Glomerular endothelial cell (primary cell): Measurements from ENCODE around the gene CNOT6L. TPM values are rescaled to one million over a fixed set of nuclear protein-coding genes. Genes with fewer than 3 reads are reported as not detected.
"Not testable (repeated sequence)": the region's sequence is repeated elsewhere in the genome, so short reads cannot be mapped to it uniquely, and the experiment has no call there.

Experiments
- DNase-seq: peaks from one replicate; pipeline ENCODE4 v3.0.0-alpha.2; 2011; ENCODE audit warnings: low read depth, low spot score; ENCODE audit errors: extremely low read depth
- total RNA-seq: library from RNA; depleted of rRNA; stranded (reverse); fragments of >200 nt; gene quantifications from 2 replicates; pipeline ENCODE4 v1.2.3, GENCODE V29; 2015

The CNOT6L gene
- 22.2 and 24.9 TPM in 2 replicates for total RNA-seq

DNA sequence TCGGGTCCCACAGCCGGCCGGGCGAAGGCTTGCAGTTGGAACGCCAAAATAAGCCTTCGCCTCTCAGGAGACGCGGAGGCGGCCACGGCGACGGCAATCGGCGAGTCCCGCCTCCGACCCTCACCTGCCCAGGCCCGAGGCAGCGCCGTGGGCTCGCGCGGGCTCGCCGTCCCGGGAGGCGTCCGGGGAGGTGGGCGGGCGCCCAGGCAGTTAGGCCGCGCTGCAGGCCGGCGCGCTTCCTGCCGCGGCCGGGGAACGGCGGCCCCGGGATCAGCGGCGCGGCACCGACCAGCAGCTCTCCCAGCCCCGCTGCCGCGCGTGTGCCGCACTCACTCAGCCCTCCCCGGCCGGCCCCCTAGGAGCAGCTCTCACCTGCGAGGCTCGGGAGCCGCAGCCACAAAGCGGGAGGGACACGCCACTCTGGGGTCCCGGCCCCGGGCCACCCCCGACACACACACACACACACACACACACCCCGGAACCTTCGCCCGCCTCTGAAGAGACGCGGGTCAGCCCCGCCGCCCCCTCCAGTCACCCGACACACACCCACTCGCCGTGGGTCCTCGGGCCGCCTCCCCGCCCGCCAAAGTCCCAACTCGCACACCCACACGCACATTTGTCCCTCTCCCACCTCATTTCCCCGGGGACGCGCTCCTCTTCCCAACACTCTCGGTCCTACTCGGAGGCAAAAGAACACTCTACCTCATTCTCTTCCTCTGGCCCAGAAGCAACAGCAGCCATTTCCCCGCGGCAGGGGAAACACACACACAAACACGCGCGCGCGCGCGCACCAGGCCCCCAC, at the start of gene CNOT6L:
Gene CNOT6L, minus strand, starts transcription at position 767 of the 802 bp plus-strand sequence. Its CDS starts 60 bp downstream, at position 707.
- DNase-seq, result no peak

DNA sequence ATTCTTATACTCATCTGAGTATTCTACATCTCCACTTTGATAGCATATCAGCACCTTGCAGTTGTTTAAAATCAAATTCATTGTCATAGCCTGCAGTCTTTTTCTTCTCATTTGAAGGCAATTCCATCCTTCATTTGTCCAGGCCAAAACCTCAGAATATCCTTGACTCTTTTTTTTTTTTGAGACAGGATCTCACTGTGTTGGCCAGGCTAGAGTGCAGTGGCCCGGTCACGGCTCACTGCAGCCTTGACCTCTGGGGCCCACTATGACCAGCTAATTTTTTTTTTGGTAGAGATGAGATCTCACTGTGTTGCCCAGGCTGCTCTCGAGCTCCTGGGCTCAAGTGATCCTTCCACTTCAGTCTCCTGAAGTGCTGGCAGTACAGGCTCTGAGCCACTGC, 46.1 kb upstream of the CNOT6L start:
- DNase-seq, result no peak

DNA sequence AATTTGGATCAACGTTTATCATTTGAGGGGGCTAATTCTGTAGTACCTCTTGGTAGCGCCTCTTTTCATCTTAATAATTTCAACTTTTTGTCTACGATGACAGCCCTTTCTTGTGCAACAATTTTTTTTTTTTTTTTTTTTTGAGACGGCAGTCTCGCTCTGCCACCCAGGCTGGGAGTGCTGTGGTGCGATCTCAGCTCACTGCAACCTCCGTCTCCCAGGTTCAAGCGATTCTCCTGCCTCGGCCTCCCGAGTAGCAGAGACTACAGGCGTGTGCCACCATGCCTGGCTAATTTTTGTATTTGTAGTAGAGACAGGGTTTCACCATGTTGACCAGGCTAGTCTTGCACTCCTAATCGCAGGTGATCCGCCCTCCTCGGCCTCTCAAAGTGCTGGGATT, 44.2 kb upstream of the CNOT6L start:
- not testable (repeated sequence) for DNase-seq

DNA sequence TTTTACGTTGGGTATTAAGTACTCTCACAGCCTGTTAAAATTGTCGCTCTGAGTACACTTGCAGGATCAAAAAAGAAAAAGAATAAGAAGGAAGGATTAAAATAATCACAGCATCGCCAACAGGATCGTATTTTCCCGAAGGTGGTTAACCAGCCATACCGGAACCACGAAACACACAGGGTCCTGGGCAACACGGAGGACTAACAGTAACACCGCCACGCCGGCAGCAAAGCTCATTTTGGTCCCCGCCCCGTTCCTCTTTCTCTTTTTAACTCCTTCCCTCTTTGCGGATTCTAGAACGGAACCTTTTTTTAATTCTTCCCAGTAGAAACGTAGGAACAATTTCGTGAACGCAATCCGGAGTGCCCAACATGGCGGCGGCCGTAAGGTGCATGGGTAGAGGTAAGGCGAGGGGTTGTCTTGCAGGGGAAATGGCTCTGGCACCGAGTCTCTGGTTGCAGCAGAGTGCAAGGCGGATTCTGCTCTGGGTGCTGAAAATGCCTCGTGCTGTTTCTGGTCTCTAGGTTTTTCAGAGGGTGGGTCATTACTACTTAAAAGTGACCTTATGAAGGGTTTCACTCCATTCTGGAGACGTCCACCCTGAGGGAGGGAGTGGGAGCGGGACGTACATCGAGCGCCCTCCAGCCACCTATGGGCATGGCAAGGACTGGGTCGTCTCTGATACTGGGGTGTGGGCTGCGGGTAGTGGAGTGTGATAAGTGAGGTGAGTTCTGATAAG, 43.5 kb upstream of the CNOT6L start, which contains the start of gene MRPL1:
Gene MRPL1, plus strand, starts transcription at position 353 of the 739 bp plus-strand sequence. Its CDS starts 19 bp downstream, at position 372.
- peak; percentile 89 for DNase-seq

DNA sequence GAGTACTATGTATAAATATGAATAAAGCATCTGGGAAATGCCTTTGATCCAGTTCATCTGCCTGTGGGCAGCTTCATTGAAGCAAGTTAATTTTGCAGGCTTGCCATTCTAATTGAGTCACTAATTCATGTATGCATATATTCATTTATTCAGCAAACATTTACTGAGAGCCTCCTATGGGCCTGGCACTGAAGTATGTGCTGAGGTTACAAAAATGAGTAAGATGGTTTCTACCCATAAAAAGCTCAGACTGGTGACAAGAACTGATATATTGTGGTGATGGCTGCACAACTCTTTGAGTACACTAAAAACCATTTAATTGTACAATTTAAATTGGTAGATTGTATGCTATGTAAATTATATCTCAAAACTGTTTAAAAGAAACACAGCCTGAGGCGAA, 42.3 kb upstream of the CNOT6L start:
- DNase-seq, result no peak

DNA sequence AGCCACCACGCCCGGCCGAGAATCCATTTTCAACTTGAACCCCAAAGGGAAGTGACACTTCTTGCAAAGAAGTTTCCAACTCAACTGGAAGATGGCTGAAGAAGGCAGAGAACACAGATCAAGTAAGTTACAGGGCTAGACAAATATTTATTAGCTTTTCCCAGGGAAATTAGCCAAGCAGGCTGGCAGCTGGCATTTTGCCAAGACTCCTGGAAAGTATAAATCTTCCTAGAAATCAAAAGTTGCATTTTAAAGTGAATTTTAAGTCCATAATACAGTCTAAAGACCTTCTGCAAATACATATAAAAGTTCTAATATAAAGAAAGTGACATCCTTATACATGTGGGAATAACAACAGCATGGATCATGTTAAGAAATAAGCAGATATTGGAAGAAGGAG, 40.1 kb upstream of the CNOT6L start:
- no peak for DNase-seq

DNA sequence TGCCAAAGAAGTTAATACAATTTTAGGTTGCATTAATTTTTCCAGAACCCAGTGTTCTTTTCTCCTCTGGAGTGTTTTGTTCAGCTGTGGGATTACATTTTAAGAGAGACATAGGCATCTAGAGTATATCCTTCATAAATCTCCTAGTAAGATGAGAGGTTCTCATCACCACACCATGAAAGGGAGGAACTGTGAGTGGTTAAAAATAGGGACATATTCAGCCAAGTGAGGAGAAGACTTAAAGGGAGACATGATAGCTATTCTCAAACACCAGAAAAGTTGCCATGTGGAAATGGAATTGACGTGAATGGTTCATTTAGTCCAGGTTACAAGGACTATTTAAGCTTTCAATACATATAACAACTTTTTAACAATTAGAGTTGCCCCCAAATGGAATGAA, 37.0 kb upstream of the CNOT6L start:
- DNase-seq, result no peak

DNA sequence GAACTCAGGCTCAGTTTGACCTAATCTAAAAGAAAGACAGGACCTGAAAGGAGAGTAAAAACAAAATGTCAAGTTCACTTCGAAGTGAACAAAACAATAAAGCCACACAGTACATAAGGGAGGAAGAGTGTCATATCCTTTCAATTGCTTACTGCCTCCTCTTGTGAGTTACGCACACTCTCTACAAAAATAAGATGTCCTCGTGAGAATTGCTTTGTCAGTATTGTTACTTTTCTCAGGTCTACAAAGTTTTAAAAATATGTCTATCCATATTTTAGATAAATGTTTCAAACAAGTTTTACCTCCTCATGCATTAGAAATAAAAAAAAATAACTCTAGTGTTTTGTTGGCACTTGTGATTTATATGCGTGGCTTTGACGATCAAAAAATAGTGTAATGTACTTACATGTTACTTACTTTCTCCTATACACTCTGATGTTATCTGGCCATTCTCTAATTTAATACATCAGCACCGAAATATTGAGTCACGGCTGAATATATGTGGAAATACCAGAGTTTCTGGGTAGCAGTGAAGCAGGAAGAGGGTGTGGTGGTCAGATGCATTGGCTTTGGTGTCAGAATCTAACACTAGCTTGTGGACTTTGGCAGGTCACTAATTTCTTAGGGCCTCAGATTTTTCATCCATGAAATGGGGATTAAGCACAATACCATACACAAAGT, 35.4 kb upstream of the CNOT6L start:
- peak; percentile 78 for DNase-seq

DNA sequence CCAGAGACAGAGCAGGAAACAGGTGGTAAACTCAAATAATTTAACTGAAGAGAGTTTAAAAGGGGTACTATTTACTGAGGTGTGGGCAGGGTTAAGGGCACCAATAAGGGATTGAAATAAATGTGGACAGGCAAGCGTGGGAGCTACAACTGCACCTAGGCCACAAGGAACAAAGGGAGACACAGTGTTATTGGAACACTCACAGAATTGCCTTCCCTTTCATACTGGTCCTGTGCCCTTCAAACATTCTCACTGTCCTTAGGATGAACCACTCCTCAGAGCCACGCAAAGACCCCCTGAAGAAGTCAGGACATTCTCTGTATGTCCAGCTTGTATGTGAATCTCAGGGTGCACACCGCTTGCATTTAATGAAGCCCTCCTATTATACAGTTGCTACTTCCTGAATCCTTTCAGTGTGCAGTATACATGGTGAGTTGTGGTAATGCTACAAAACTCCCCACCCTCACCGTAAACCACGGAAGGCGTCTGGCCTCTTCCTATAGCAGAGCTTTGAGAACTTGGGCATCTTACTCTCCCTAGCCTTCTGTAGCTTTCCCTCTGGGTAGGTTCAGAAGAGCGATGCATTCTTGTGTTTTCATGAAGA, 33.8 kb upstream of the CNOT6L start:
- no peak for DNase-seq

DNA sequence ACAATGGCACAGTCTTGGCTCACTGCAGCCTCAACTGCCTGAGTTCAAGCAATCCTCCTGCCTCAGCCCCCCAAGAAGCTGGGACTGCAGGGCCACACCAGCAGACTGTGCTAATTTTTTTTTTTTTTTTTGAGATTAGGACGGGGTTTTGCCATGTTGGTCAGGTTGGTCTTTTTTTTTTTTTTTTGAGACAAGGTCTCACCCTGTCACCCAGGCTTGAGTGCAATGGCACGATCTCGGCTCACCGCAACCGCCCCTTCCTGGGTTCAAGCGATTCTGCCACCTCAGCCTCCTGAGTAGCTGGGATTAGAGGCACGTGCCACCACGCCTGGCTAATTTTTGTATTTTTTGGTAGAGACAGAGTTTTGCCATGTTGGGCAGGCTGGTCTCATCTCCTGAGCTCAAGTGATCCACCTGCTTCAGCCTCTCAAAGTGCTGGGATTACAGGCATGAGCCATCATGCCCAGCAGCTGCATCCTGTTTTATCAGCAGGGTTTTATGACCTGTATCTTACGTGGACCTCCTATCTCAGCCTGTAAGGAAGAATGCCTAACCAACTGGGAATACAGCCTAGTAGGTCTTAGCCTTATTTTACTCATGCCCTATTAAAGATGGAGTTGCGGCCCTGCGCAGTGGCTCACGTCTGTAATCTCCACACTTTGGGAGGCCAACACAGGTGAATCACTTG, 30.3 kb upstream of the CNOT6L start:
- no peak for DNase-seq

DNA sequence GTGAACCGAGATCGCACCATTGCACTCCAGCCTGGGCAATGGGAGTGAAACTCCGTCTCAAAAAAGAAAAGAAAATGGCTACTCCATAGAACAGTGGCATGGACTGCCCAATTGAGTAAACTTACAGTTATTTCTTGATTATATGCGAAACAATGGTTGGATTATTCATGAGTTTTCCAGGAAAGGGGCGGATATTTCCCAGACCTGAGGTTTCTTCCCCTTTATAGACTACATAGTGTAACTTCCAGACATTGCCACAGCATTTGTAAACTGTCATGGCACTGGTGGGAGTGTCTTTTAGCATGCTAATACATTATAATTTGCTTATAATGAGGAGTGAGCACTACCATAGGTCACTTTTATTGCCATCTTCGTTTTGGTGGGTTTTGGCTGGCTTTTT, 29.3 kb upstream of the CNOT6L start:
- no peak for DNase-seq

DNA sequence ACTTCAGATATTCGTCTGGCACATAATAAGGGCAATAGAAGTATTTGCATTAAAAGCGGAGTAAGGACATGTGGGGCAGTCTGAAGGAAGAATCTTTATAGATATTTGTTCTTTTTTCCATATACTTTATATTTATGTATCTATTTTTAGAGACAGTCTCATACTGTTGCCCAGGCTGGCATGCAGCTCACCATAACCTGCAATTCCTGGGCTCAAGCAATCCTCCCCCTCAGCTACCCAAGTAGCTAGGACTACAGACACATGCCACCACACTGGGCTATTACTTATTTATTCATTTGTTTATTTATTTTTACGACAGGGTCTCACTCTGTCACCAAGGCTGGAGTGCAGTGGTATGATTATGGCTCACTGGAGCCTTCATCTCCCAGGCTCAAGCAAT, 26.8 kb upstream of the CNOT6L start:
- DNase-seq, result no peak

DNA sequence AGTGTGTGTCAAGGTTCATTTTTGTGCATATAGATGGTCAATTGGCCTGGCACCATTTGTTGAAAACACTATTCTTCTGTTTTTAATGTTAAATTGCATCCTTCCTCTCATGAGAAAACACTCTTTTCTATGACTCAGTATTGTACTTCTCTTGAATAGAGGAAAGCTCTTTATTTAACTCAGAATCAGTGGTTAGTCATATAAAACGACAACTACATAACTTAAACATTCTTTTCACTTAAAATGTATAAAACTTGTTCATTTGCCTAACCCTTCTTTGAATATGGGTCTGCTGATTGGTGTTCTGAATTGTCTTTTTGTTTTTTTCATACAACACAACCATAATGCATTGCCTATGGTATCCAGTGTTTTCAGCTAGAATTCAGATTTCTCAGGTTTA, 26.2 kb upstream of the CNOT6L start:
- no peak for DNase-seq

DNA sequence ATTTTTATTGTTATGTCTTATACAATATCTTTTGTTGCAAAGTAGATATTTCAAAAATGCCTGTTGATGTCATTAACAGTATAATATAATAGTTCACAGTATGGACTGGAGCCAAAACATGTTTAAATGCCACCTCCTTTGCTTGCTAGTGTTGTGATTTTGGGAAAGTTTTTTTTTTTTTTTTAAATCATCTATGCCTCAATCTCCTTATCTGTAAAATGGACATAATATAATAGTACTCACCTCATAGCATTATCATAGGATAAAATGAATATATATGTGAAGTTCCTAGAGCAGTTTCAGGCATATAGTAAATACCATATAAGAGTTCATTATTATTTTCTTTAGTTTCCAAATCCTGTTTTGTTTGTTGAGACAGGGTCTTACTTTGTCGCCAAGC, 25.2 kb upstream of the CNOT6L start:
- DNase-seq, result no peak

DNA sequence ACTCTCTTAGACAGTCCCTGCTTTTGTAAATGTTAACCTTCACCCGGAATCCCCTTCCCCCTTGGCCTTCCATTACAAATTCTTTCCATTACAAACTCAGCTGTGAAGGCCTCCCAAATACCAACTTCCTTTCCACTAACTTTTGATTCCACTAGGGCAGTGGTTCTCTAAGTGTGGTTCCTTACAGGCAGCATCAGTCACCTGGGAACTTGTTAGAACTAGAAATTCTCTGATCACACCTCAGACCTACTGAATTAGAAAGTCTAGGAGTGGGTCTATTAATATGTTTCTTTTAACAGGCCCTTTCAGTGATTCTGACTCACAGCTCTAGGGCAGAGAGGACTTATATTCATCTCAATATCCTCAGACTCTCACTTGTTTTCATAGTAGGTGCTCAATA, 24.5 kb upstream of the CNOT6L start:
- DNase-seq, result no peak

DNA sequence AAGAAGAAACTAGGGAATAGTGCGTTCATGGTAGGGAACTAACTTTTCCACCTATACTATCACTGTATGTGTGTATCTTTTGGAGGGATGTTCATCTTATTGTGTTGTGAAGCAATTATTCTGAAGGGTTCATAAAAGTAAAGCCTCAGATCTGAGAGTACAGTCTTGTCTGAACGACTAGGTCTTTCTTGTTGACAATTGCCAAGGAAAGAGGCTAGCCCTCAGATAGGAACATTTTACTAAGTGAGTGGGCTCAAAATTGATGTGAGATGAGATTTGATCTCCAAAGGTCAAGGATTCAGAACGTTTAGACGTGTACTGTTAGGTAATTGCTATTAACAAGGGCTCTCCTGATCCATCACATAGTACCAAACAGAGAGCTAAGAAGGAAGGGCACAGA, 15.2 kb upstream of the CNOT6L start:
- no peak for DNase-seq

DNA sequence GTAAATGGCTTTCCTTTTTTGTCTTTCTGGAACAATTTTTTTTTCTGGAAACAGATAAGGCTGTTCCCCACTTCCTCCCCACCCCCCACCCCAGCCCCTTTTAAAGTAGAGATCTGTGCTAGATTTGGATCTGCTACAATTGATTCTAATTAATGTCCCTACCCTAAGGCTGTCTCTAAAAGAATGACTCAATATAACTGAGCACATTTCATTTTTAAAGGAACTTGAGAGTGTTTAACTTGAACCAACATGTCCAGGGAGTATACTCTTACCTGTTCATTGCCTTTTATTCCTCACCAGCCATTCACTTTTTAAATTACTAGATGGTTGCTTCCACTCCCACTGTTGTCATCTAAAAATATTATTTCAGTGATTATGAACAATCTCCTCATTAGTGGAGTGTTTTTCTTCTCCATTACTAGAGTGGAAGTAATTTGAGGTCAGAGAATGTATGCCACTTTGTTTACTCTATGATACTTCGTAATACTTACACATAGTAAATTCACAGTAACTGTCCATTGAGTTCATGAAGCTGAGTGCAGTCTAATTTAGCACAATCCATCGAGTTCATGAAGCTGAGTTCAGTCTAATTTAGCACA, 14.1 kb upstream of the CNOT6L start:
- no peak for DNase-seq

DNA sequence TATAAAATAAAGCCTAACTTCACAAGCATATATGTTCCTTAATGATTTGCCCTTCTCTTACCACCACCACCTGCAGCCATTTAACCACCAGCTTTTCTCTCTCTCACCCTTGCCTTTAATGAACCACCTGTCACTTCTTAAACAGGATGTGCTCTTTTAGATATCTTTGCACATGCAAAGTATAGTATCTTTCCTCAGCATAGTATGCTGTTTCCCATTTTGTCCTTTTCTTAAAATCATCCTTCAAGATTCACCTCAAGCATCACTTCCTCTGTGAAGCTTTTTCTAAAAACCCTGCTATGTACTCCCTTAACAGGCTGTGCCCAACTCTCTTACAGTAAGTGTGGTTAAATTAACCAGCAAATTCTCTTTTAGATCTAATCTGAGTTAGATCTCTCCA, 8.2 kb upstream of the CNOT6L start:
- DNase-seq, result no peak

DNA sequence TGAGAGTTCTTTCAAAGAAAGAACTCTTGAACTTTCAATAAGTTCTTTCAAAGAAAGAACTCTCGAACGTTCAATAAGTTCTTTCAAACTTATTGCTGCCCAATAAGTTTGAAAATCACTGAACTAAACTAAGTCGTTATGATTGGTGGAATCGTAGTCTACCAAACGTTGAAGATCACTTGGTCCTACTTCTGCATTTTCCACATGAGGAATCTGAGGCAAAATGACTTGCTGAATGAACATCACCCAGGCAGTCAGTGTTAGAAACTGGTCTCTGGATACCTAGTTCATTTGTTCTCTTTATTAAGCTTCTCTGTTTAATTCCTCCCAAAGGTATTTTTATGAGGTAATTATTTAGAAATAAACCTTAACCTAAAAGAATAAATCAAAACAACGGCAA, 7.1 kb upstream of the CNOT6L start:
- no peak for DNase-seq

DNA sequence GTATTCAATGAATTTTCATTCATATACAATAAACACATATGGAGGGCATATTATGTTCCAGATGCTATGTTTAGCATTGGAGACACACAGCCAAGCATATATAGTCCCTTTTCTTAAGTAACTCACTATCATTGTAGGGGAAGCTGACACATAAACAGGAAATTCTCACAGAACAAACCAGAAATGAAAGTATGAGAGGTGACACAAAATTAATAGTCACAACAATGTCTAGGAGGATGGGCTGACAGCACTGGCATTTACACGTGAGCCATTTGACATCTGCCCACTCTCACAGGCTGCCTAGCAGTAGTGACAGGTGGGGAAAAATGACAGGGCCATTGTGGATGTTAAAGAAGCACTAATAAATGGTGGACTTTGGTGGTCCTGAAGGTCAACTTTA, 2.6 kb upstream of the CNOT6L start:
- DNase-seq, result no peak
